GM12875 (cell line): Measurements from ENCODE around the gene PLEKHH1.
A peak's percentile ranks its signal among the peaks of the same experiment; 100 is the strongest.

Source experiments
- H3K4me3 ChIP-seq: one replicate; pipeline ENCODE4 v1.5.1; 2011; ENCODE audit warnings: low read depth, low read length, control low read depth
- TF ChIP-seq, protein P1 (sequence below): IDR thresholded peaks from 2 replicates; pipeline ENCODE4 v1.5.1; 2011; ENCODE audit warnings: low read depth, mild to moderate bottlenecking, control low read depth, inconsistent platforms, low read length, moderate library complexity, borderline replicate concordance; ENCODE audit not compliant: insufficient read depth

The PLEKHH1 gene

DNA sequence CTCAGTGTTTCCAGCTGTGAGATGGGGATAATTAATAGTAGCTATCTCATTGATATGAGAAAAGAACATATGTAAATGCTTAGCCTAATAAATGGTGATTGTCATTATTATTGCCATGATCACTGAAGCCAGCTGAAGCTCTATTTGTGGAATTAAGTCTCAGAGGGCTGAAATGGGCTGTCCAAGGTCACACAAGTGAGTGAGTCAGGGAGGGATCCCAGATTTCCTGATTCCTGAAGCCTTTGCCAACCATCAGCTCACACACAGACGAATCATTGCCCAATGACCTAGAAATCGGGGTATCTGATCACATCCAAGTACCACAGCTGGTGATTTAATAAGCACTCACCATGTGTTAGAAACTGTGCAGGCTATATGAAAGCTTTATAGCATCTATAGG is 23.0 kb upstream of the PLEKHH1 start:
- TF ChIP-seq, protein P1, sequence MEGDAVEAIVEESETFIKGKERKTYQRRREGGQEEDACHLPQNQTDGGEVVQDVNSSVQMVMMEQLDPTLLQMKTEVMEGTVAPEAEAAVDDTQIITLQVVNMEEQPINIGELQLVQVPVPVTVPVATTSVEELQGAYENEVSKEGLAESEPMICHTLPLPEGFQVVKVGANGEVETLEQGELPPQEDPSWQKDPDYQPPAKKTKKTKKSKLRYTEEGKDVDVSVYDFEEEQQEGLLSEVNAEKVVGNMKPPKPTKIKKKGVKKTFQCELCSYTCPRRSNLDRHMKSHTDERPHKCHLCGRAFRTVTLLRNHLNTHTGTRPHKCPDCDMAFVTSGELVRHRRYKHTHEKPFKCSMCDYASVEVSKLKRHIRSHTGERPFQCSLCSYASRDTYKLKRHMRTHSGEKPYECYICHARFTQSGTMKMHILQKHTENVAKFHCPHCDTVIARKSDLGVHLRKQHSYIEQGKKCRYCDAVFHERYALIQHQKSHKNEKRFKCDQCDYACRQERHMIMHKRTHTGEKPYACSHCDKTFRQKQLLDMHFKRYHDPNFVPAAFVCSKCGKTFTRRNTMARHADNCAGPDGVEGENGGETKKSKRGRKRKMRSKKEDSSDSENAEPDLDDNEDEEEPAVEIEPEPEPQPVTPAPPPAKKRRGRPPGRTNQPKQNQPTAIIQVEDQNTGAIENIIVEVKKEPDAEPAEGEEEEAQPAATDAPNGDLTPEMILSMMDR, result no peak
- H3K4me3 ChIP-seq, result no peak overlapping the region

- TF ChIP-seq, protein P1, result no peak
- H3K4me3 ChIP-seq, result no peak overlapping the region
Observed at GRCh38 chr14:67510836-67511235, 22.3 kb upstream of the PLEKHH1 start.

DNA sequence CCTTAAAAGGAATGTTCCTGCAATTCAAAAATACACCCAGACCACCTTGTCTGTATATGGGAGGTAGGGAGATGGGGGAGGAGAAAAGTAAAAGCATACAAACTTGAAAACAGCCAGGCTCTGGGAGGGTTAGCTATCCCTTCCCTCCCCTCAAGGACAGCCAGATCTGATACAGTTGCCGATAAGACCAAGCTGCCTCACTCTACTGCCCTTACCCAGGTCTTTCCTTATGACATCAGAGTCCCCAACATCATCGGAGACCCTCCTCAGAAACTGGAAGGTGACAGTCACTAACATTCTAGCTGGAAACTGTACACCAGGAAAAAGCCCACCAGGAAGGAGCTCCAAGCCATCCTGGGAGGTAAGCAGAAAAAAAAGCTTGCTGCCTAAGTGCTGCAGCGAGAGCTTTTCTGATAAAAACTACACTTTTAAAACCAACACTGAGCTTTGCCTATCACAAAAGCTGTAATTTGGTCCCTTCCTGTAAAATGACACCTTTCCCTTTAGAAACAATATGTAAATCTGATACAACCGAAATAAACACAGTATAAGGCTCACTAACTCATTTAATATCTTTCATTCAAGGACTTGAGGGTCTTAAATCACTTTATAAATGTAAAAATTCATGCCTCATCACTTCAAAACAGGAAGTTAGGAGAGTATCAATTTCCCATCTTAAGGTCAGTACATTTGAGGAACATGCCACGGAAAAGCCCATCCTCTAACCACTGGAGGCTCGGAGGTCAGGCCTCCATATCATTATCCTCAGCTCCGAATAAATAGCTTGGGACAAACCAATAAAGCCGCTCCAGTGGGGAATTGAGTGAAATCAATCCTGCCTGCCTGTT is 20.4 kb upstream of the PLEKHH1 start:
- TF ChIP-seq, protein P1, result no peak

GRCh38 chr14:67513631-67514108 is 19.4 kb upstream of the PLEKHH1 start:
- TF ChIP-seq, protein P1, result no peak
- H3K4me3 ChIP-seq, result no peak overlapping the region

More for the DNA sequence above, 20.4 kb upstream of the PLEKHH1 start:
- H3K4me3 ChIP-seq, result no peak overlapping the region

DNA sequence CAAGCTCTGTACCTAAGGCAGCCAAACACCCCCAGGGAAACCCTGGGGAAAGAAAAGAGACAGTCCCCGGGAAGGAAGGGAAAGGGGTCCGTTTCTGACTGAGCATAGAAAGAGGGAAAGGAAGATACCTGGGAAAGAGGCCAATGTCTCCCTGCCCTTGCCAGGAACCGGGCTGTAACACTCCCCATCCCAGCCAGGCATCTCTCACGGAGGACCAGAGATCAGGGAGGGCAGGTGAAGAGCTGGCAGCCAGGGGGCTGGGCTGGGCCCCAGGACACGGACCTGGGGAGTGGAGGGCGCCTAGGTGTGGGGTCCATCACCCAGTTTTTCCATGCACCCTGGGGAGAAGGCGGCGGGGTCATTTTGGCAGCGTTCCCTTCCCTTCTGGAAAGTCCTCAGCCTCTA is 18.9 kb upstream of the PLEKHH1 start:
- TF ChIP-seq, protein P1, result no peak
- peak overlapping the region; percentile 72 for H3K4me3 ChIP-seq

DNA sequence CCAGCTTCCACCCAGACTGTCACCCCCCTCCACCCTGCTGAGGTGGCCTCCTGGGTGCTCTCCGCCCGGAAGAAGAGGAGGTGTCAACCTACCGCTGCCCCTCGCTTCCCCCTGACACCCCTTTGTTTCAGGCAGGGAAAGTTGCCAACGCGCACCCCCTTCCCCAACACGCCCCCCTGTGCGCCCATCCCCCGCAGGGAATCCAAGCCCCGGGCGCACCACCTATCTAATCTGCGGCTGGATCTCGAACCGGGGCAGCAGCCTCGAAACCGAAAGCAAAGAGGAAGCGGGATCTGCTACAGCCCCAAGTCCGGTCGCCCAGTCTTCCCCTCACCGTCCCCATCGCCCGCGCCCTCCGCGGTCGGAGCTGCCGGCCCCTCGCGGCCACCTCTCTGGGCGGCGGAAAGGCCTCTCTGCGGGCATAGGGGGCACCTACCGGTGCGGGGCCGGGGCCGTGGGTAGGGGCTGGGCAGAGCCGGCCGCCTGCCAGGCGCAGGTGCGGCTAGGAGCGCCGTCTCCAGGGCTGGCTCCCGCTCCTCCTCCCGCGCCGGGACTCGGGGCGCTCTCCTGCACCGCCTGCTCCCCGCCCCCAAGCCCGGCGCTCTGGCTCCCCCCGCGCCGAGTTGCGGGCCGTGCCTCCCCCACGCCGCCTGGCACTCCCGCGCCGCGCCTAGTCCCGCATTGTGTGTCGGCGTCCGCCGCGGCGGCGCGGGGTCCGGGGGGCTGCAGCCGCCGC is 18.3 kb upstream of the PLEKHH1 start:
- H3K4me3 ChIP-seq, result peak overlapping the region; percentile 72
- TF ChIP-seq, protein P1, result no peak
